HG03139 (cell line): ENCODE measurements around the gene ZFYVE1.
"Not testable (repeated sequence)": the region's sequence is repeated elsewhere in the genome, so short reads cannot be mapped to it uniquely, and the experiment has no call there.

Source experiments
- ATAC-seq: cut with Tn5 transposase; IDR thresholded peaks from one replicate; pipeline ENCODE4 v1.9.1; 2021; ENCODE audit not compliant: unreplicated experiment

ZFYVE1 gene

DNA sequence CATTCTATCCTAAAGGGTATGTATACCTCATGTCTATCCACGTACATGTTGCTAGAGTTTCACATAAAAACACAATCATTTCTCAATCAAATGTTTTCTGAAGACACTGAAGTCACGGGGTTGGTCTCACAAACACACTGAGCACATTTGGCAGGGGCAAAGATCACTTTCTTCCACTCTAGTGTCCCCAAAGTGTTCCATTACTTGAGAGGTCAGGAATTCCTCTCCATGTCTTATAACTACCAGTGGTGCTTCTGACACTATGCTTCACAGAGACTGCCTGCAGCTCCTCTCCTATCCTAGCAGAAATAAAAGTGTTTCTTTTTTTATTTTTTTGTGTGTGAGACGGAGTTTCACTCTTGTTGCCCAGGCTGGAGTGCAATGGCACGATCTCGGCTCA is 19.1 kb downstream of the ZFYVE1 start:
- no peak for ATAC-seq

- ATAC-seq, result not testable (repeated sequence)
Measured at GRCh38 chr14:73004641-73005040, 22.3 kb downstream of the ZFYVE1 start.

DNA sequence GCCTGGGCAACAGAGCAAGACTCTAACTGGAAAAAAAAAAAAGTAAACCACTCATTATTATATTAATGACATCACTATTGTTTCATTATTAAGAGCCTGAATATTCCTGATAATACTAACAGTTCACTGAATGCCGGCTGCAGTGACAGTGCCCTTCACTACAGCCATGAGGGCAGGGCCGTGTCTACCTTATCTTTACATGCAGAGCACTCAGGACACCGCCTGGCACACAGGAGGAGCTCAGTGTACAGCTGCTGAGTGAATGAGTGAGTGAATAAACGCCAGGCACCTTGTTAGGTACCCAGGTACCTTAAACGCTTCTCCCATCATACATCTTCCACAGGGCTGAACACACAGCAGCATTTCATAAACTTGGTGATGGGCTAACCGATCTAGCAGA is 23.2 kb downstream of the ZFYVE1 start:
- ATAC-seq, result no peak

GRCh38 chr14:73000073-73000472 is 26.8 kb downstream of the ZFYVE1 start:
- ATAC-seq, result no peak

- no peak for ATAC-seq
Measured at GRCh38 chr14:72999316-72999715, 27.6 kb downstream of the ZFYVE1 start.

DNA sequence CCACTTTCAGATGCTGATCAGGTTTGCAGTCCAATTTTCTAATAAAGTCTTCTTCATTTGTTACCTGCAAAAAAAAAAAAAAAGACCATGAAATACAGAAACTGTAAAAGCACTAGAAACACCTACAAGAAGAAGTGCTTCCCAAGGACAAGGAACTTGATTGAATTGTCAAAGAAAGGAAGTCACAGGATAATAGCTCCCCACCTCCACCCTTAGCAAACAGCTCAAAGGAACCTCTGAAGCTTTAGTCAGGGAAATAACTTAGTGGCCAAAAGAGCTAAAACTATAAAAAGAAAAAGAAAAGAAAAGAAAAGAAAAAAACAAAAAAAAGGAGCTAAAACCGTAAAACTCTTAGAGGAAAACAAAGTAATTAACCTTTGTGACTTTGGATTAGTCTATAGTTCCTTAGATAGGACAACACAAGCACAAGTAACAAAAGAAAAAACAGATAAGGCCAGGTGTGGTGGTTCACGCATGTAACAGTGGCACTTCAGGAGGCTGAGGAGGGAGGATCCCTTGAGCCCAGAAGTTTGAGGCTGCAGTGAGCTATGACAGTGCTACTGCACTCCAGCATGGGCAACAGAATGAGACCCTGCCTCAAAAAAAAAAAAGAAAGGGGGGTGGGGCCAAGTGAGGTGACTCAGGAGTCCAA is 28.5 kb downstream of the ZFYVE1 start:
- no peak for ATAC-seq

- ATAC-seq, result no peak
Measured at GRCh38 chr14:72996916-72997315, 30.0 kb downstream of the ZFYVE1 start.

DNA sequence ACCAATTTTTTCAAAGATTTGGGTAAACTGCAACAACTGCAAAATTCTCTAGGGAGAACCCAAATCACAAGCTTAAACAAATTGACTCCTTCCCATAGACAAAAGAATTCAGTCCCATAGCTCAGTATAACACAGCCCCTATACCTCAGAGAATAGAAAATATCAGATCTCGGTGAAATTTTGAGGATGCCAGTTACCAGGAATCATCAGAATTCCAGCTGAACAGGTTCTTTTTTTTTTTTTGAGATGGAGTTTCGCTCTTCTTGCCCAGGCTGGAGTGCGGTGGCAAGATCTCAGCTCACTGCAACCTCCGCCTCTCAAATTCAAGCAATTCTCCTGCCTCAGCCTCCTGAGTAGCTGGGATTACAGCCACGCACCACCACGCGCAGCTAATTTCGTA is 36.7 kb downstream of the ZFYVE1 start:
- ATAC-seq, result no peak

DNA sequence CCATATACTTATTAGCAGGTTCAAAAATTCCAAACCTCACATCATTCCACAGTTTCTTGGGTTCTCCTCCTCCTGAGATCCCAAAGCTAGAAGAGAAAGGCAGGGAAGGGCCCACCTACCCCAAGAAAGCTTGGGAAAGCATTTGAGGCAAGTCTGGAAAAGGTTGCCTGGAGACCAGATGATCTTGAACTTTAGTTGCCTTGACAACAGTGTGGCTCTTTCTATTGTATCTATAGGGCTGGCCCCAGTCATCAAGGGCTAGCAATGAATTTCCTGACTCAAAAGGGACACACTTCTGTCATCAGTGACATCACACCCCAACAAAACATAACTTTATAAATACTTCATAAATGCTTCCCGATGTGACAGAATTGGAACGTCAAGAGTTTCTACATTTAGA is 40.0 kb downstream of the ZFYVE1 start:
- ATAC-seq, result no peak

DNA sequence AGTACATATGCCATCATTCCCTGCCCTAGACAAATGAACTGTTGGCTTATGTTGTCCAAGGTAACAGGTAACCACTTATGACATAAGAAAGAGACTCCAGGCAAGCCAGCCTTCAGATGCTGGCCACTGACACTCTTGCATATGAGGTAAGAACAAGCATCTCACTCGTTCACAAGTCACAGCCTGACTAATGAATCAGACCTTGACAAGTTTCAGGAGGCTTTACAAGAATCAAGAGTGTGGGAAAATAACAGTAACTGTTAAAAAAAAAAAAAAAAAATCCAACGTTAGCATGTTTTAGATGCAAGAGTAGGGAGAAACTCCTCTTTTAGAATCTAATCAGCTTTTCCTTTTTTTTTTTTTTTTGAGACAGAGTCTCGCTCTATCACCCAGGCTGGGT is 40.7 kb downstream of the ZFYVE1 start:
- no peak for ATAC-seq

DNA sequence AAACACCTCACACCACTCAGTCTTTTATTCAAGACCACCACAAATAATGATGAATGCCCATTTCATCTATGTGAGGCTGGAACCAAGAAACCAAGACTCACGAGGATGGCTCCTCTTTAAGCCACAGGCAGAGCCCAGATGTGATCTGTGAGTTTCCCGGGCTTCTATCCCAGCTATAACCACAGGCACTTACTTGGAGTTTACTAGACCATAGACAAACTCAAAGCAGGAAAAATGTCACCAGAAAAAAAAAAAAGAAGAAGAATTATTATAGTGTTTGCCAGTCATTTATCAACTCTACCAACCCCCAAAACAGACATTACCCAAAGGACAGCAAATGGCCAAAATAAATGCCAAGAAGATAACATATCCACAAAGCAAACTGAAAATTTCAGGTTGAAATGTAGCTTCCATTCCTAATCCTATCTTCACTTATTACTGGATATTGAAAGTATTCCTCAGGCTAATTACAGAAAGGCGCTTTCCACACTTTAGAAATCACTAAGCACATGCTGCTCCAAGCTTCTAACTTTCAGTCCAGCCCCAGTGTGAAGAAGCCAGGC is 44.7 kb downstream of the ZFYVE1 start:
- no peak for ATAC-seq

DNA sequence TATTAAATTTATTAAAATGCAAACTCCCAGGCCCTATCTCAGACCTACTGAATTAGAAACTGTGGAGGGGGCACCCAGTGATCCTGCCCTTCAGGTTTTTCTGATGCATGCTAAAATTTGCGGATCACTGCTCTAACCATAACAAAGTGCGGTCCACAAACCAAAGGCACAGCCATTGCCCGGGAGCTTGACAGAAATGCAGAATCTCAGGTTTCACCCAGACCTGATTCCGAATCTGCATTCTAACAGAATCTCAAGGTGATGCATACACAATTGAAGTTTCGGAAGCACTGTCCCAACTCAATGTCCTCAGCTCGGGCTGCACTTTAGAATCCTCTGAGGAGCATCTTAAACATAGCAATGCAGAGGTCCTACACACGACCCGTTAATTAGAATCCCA is 46.0 kb downstream of the ZFYVE1 start:
- ATAC-seq, result no peak

- no peak for ATAC-seq
Measured at GRCh38 chr14:72978856-72979255, 48.0 kb downstream of the ZFYVE1 start.

DNA sequence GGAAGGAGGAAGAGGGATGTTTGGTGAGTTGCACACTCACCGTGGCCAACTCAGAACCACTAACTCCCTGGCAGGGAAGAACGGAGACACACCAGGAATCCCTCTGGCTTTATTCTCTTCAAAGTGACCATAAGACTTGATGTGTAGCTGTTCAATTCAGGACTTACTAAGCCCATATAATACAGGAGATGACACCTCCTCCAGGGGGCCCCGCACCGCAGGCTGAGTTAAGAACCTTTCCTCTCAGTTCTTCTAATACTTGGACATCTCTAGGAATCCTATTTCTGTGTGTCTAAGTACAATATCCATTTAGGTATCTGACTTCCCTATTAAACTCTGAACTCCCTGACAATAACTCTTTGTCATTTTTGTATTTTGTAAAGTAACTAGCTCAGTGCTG is 51.1 kb downstream of the ZFYVE1 start:
- ATAC-seq, result no peak

- no peak for ATAC-seq
Measured at GRCh38 chr14:72974661-72975060, 52.2 kb downstream of the ZFYVE1 start.

DNA sequence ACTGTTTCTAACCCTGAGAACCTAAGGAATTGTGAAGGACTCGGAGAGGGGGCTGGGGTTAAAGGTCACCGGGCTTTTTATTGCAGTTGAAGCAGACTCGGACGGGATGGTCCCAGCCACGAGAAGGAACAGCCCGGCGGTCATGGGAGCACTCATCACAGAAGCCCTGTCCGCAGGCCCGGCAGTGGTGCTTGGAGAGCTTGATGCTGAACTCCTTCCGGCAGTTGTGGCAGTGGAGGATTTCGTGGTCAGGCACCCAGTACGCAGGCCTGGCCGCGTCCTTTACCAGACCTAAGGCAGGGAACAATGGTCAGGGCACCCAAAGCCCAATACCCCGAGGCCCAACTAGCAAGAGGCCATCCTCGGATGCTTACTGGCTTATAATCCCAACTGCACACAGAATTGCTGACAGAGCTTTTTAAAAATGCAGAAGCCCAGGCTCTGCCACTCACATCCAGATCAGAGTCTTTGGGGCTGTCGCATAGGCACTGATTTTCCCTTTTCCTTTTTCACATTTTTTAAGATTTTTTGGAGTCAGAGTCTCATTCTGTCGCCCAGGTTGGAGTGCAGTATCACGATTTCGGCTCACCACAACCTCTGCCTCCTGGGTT is 56.0 kb downstream of the ZFYVE1 start:
- no peak for ATAC-seq

DNA sequence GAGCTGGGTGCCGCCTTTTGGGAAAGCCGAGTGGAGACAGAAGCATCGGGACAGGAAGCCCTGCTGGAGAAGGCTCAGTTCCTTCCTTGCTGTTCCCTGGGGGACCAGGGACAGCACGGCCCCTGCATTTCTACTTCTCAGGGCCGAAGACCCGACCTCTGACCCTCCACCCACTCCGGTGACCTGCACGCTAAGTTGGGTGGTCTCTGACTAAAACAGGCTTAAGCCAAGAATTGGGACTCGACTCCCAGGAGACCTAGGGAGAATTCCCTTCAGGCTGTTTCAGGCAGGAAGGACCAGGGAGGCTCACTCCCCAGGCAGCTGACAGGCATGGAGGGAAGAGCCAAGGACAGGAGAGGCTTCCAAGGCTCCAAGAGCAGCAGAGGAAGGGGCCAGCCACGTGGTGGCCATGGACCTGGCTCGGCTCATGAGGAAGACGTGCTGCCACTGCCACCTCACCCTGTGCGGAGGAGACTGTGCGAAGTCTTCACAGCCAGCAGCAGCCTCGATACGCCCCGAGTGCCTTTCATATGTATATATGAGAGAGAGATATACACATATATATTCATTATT is 56.8 kb downstream of the ZFYVE1 start:
- no peak for ATAC-seq

DNA sequence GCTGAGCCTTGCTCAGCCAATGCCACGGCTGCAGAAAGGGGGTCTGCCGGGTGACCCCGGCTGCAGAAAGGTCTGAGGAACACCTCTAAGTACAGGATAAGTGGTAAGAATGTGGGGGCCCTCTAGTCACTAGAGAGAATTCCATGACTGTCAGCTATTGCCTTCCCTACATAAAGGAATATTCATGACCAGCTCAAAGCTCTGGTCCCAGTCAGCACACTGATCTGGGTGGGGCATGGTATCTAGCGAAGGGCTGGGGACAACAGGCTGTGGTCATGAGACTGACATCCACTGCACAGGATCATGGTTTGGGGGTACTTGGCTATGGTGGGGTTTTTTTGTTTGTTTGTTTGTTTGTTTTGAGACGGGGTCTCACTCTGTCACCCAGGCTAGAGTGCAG is 58.6 kb downstream of the ZFYVE1 start:
- ATAC-seq, result no peak

- ATAC-seq, result no peak
Measured at GRCh38 chr14:72966038-72966437, 60.9 kb downstream of the ZFYVE1 start.

- no peak for ATAC-seq
Measured at GRCh38 chr14:72965249-72965648, 61.7 kb downstream of the ZFYVE1 start.

- ATAC-seq, result no peak
Measured at GRCh38 chr14:72962829-72963312, 64.0 kb downstream of the ZFYVE1 start.

GRCh38 chr14:72962336-72962754 is 64.6 kb downstream of the ZFYVE1 start:
- not testable (repeated sequence) for ATAC-seq
